GM06990 (cell line): ENCODE data around the gene KHDRBS2.
"Not testable (repeated sequence)": the region's sequence is repeated elsewhere in the genome, so short reads cannot be mapped to it uniquely, and the experiment has no call there.

Source experiments
- DNase-seq: peaks from one replicate; pipeline ENCODE4 v3.0.0-alpha.2; 2011; ENCODE audit not compliant: insufficient read length; ENCODE audit errors: extremely low read depth
- H3K27me3 ChIP-seq: replicated peaks from 2 replicates; pipeline ENCODE4 v1.6.0; 2011; ENCODE audit warnings: low read length; ENCODE audit not compliant: control insufficient read depth, insufficient read depth
- H3K36me3 ChIP-seq: 2 replicates; pipeline ENCODE4 v1.5.1; 2011; ENCODE audit warnings: low read length; ENCODE audit not compliant: control insufficient read depth, insufficient read depth
- H3K4me3 ChIP-seq: replicated peaks from 2 replicates; pipeline ENCODE4 v1.5.1; 2011; ENCODE audit warnings: low read depth, mild to moderate bottlenecking, control low read depth, low read length
- TF ChIP-seq, protein P1 (sequence below): IDR thresholded peaks from 2 replicates; pipeline ENCODE4 v1.5.1; 2011; ENCODE audit warnings: low read length, control low read depth, mild to moderate bottlenecking, inconsistent platforms; ENCODE audit not compliant: insufficient read depth, poor library complexity, severe bottlenecking

KHDRBS2 gene

DNA sequence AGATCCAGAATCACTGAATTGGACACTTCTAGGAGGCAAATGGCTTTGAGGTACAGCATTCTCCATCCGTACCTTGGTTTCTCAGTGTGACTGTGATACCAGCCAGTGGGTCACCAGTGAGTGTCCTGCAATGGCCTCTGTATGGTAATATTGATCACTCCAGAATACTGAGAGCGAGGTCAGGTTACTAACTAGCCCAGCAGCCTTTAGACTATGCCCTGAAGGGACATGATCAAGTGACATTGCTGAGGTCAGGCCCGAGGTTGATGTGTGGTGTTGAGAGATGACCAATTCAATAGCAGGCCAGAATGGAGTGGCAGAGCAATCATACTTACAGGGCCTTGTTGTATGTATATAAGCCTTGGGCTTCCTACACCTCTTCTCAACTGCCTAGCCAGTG, 476.0 kb downstream of the KHDRBS2 start:
- H3K4me3 ChIP-seq: no peak overlapping the region
- no peaks in the 10 kb centered on the region for H3K27me3 ChIP-seq
- H3K36me3 ChIP-seq: no peaks in the 10 kb centered on the region
- TF ChIP-seq, protein P1, sequence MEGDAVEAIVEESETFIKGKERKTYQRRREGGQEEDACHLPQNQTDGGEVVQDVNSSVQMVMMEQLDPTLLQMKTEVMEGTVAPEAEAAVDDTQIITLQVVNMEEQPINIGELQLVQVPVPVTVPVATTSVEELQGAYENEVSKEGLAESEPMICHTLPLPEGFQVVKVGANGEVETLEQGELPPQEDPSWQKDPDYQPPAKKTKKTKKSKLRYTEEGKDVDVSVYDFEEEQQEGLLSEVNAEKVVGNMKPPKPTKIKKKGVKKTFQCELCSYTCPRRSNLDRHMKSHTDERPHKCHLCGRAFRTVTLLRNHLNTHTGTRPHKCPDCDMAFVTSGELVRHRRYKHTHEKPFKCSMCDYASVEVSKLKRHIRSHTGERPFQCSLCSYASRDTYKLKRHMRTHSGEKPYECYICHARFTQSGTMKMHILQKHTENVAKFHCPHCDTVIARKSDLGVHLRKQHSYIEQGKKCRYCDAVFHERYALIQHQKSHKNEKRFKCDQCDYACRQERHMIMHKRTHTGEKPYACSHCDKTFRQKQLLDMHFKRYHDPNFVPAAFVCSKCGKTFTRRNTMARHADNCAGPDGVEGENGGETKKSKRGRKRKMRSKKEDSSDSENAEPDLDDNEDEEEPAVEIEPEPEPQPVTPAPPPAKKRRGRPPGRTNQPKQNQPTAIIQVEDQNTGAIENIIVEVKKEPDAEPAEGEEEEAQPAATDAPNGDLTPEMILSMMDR: no peak
- no peak for DNase-seq

DNA sequence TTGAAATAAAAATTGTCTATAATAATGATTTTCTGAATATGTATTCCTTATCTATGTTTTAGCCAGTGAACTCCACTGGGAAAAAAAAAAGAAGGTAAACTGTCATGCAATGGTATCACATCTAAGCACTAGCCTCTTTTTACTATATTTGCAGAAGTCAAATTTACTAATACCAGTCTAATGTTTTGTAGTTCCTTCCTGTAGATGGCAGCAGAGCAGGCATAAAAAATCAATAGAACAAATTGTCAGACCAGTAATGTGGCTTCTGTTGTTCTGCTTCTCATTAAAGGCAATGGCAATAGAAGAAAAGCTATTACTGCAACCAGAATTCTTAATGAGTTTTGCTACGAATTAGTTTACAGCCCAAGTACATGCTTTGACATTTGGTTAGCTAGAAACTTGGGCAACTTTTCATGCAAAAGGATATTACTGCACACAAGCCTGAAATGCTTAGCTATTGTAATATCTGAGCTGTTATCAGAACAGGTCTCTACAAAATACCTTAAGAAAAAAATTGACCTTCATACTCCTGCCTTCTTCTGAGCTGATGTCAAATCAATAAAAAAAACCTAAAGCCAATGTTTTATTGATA, 476.9 kb downstream of the KHDRBS2 start:
- Histone ChIP-seq H3K36me3 (no peaks in the 10 kb centered on the region), H3K4me3 (no peak overlapping the region), H3K27me3 (no peaks in the 10 kb centered on the region)
- no peak for DNase-seq
- TF ChIP-seq, protein P1: peak; percentile 35

DNA sequence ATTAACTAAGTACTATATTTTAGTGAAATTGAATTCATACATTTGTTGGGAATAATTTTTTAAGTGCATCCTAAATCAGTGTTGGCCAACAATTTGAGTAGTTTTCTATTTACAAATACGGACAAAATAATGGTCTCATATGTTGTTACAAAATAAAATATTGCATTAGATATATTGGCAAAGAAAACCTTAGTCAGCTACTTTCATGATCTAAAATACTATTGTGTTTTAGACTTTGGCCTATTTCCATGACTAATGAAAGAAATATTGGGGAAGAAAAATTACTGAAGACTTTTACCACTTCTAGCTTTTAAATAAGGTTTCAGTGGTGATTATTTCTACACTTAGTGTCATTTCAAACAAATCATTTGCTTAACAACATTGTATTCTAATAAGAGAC, 498.0 kb downstream of the KHDRBS2 start:
- no peak for DNase-seq
- Histone ChIP-seq H3K4me3 (no peak overlapping the region), H3K36me3 (no peaks in the 10 kb centered on the region), H3K27me3 (no peaks in the 10 kb centered on the region)
- TF ChIP-seq, protein P1: no peak

DNA sequence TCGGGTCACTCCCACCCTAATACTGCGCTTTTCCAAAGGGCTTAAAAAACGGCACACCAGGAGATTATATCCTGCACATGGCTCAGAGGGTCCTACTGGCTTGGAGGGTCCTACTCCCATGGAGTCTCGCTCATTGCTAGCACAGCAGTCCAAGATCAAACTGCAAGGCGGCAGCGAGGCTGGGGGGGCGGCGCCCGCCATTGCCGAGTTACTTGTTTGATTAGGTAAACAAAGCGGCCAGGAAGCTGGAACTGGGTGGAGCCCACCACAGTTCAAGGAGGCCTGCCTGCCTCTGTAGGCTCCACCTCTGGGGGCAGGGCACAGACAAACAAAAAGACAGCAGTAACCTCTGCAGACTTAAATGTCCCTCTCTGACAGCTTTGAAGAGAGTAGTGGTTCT, 516.6 kb downstream of the KHDRBS2 start:
- DNase-seq, H3K36me3 ChIP-seq, H3K27me3 ChIP-seq, H3K4me3 ChIP-seq: not testable (repeated sequence)

DNA sequence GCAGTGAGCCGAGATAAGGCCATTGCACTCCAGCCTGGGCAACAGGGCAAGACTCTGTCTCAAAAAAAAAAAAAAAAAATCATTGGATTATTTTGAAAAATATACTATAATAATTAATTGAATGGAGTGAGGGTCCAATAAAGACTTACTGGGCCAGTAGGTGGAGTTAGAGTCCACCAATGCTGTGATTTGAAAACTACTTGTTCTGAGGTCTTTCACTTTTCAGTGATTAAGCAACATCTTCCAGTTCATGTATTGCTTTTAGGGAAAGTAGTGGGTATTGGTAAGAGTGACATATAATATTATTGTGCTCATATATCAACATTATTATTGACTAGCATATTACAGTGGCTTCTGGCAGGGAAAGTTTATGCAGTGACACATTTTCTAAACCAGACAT, 530.3 kb downstream of the KHDRBS2 start:
- no peak for DNase-seq
- TF ChIP-seq, protein P1: no peak
- H3K4me3 ChIP-seq: no peak overlapping the region

DNA sequence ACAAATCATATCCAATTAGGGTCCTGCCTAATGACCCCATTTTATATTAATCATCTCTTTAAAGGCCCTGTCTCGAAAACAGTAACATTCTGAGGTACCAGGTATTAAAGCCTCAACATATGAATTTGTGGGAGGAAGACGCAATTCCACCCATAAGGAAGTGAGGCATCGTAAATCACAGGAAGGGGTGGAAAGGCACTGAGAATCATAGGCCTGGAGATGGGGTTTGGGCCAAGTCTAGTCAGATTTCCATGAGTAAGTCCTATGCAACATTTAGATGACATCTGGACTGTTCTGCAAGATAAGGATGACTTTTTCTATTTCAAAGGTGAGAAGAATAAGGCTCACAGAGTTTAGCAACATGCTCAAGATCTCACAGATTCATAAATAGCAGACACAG, 534.0 kb downstream of the KHDRBS2 start:
- H3K27me3 ChIP-seq: no peaks in the 10 kb centered on the region
- TF ChIP-seq, protein P1: no peak
- H3K4me3 ChIP-seq: no peak overlapping the region
- DNase-seq: no peak
- no peaks in the 10 kb centered on the region for H3K36me3 ChIP-seq

More for the DNA sequence above, 530.3 kb downstream of the KHDRBS2 start:
- Histone ChIP-seq H3K36me3 (no peaks in the 10 kb centered on the region), H3K27me3 (no peaks in the 10 kb centered on the region)
